HG03565 (cell line): ENCODE data around the gene CCDC134.
"Not testable (repeated sequence)": the region's sequence is repeated elsewhere in the genome, so short reads cannot be mapped to it uniquely, and the experiment has no call there.

Source experiments
- ATAC-seq: cut with Tn5 transposase; IDR thresholded peaks from one replicate; pipeline ENCODE4 v1.9.1; 2021; ENCODE audit warnings: mild to moderate bottlenecking, moderate library complexity; ENCODE audit not compliant: unreplicated experiment

The CCDC134 gene

DNA sequence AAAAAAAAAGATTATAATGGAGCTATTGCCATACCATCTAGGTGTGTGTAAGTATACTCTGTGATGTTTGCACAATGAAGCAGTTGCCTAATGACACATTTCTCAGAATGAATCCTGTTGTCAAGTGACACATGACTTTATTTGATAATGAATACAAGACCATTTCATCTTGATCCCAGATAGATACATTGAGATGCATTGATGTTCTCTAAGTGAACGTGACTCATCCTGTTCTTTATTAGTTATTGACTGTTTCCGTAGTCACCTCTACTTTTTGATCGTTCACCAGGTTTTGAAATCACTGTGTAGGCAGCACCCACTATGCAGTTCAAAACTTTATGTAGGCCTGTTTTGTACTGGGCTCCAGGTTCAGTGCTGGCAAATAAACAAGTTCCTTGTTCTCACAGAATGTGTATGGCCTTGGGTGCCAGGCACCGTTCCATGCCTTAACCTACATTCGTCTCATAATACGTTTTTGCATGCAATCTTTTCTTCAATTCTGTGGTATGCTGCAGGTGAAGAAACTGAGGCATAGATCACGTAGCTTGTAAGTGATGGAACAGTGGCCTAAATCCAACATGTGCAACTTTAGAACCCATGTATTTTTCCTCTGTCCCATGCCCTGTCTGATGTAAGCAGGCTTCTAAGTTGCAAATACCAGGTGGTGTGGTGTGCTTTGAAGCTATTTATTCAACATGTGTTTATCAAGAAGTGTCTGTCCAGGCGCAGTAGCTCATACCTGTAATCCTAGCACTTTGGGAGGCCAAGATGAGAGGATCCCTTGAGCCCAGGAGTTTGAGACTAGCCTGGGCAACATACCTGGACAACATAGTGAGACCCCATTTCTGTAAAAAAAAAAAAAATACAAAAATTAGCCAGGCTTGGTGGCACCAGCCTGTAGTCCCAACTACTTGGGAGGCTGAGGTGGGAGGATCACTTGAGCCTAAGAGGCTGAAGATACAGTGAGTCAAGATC, 42.8 kb downstream of the CCDC134 start:
- ATAC-seq = no peak

GRCh38 chr22:41844036-41844435, 43.6 kb downstream of the CCDC134 start:
- no peak for ATAC-seq

DNA sequence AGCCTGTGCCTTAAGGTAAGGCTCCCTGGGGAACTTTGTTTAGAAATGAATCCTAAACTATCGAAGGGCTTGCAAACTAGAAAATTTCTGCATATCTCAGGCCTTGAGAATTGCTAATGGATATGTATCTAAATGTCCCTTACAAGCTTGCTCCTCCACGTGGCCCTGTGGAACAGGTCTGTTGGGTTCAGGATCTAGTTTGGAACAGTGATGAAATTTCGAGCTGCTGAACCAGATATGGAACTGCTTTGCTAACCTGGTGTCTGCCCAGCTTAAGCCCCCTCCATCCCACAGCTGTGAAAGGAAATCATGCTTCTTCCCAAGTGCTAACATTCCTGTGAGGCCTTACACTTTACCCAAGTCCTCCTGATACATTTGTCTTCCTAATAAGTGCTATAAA, 44.0 kb downstream of the CCDC134 start:
- ATAC-seq = no peak

GRCh38 chr22:41845380-41846267, 45.1 kb downstream of the CCDC134 start:
- no peak for ATAC-seq

GRCh38 chr22:41846268-41846987, 45.9 kb downstream of the CCDC134 start:
- ATAC-seq = no peak

DNA sequence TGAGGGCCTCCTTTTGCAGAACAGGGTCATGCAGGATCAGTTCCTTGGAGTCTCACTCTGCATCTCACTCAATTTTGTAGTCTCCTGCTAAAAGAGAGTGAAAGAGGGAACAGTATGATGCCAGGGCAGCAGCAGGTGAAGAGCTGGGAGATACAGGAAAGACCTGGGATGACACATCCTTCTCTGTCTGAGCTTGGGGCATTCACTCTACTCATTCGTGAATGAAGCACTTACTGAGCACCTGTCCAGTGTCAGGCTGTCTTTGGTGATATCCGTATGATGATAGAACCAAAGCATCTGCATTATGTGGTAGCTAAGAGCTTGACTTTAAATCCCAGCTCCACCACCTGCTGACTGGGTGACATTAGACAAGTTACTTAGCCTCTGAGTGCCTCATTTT, 46.8 kb downstream of the CCDC134 start:
- ATAC-seq = no peak

DNA sequence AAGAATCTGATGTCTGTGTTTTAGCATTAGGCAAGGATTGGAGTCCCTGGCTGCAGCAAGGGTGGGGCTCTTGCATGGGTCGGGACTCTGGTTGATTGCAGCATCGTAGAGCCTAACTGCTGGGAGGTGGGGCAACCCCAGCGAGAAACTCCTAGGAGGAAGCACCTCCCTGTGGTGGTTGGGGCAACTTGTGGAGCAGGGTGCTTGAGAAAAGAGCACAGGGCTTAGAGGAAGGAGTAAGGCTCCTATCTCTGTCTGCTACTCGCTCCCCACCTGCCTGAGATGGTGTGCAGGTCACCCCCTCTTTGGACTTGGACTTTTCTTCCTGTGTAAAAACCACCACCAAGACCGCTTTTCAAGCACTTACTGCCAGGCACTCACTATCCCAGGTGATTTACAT, 48.0 kb downstream of the CCDC134 start:
- no peak for ATAC-seq

DNA sequence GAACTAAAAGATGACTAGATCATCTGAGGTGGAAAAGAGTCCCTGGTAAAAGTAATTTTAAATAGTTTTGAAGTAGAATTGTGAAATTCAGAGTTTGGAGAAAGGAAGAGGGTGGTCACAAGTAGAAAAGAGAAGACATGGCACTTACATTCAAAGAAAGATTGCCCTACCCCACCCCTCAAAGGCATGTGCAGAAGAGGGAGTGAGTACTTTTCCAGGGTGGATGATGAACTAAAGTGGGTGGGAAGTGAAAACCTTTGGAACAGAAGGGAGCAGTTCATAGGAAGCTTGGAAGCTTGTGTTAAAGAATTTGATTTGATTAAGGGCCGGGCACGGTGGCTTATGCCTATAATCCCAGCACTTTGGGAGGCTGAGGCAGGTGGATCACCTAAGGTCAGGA, 56.0 kb downstream of the CCDC134 start:
- ATAC-seq = no peak

GRCh38 chr22:41857155-41857859, 56.8 kb downstream of the CCDC134 start:
- ATAC-seq = no peak

GRCh38 chr22:41857860-41858199, 57.4 kb downstream of the CCDC134 start:
- ATAC-seq = no peak

- peak; percentile 27 for ATAC-seq
These were observed 61.7 kb downstream of the CCDC134 start for GRCh38 chr22:41862160-41862529.

DNA sequence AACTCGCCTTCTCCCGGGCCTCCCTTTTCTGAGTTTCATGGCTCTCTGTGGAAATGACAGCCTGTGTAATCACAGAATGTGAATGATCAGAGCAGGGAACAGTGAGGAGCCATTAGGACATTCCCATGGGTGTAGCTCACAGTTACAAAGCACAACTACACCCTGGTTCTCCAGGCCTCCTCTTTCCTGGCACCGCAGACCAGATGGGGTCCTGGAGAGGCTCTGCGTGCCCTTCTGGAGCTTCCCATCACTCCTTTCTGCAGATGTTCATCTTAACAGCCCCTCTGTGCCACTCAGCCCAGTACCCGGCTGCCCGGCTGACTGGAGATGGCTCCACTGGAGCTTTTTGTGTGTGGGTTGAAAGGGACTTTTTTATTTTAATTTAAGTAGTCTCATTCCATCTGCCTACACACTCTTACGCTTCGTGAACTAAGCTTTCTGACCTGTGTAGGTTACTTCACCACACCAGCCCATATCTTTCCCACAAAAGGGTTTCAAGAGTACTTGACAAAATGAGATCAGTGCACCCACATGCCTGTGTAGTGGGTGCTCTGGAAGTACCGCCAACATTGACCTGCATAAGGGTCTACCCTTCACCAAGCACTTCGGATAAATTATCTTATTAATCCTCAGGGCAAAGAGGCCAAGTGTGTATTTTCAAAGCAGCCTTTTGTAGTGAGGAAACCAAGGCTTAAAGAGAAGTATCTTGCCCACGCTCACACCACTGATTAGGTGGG, 62.2 kb downstream of the CCDC134 start:
- ATAC-seq = peak; percentile 54

DNA sequence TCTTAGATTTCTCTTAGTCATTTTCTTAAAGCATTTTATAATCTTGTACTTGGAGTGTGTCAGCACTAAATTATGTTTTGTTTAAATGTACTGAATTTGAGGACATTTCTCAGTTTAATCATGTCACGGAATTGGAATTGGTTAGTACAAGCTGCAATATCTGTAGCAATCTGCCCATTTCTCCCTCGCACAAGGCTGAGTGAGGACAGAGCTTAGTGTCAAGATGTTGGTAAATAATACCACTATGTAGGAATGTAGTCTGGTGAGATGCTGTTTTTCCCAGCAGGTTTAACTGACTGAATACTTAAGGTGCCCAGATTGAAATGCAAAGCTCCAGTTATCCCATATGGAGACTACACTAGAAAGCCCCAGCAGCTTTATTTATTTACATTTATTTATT, 63.0 kb downstream of the CCDC134 start:
- no peak for ATAC-seq

DNA sequence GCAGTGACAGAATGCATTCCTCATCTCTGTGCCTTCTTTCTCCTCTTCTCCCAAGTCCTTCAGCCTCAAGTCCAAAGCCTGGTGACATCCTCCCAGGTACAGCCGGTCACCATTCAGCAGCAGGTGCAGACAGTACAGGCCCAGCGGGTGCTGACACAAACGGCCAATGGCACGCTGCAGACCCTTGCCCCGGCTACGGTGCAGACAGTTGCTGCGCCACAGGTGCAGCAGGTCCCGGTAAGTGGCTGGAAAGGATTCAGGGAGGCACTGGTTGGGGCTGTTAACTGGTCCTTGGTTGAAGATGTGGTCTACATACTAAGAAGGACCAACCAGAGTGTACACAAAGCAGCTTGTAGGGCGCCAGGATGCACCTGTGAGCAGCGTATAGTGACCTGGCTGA, 68.1 kb downstream of the CCDC134 start:
- ATAC-seq = no peak

GRCh38 chr22:41870081-41870480, 69.6 kb downstream of the CCDC134 start:
- not testable (repeated sequence) for ATAC-seq

GRCh38 chr22:41870786-41871185, 70.3 kb downstream of the CCDC134 start:
- no peak for ATAC-seq

DNA sequence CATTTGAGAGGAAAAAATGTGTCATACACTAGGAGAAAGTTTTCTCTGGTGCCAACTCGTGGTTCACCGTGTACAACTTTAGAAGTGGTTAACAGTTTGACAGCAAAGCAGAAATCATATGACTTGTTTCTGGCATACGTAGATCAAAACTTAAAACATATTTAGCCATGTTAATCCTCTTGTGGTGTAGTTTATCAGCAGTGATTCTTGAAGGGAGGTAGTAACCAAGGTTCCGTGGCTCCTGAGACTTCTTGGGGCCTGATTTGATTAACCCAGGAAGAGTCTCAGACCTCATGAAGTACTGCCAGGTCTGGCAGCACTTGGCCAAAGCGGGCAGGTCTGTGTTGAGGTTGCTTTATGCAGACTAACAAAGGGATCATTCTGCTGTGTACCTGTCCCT, 72.9 kb downstream of the CCDC134 start:
- ATAC-seq = no peak

- ATAC-seq = no peak
These were observed 73.6 kb downstream of the CCDC134 start for GRCh38 chr22:41874090-41874489.

GRCh38 chr22:41875531-41876270, 75.2 kb downstream of the CCDC134 start:
- no peak for ATAC-seq
